ENCODE measurements around the gene ZFYVE28. TPM values are rescaled to one million over a fixed set of nuclear protein-coding genes. Genes with fewer than 3 reads are reported as not detected.

Gene ZFYVE28
- total RNA-seq, 1 donor from 2014 or later: 5.9 TPM

- H3K27me3 Mint-ChIP-seq: peaks cover 21% of the 10 kb centered on the region
- intact Hi-C loops (cut with micrococcal nuclease): no loop called here
Observed at GRCh38 chr4:2396781-2397368, 21.6 kb downstream of the ZFYVE28 start.

GRCh38 chr4:2395584-2395983, 22.9 kb downstream of the ZFYVE28 start:
- Mint-ChIP-seq H3K4me3 (no peak overlapping the region), H3K4me1 (peaks cover 32% of the 10 kb centered on the region), H3K9me3 (no peaks in the 10 kb centered on the region), H3K27ac (no peak overlapping the region), H3K27me3 (peaks cover 16% of the 10 kb centered on the region), H3K36me3 (ENCODE audit: low read depth) (no peaks in the 10 kb centered on the region)
- ATAC-seq (ENCODE audit: low read depth): no peak
- CTCF ChIA-PET: no interaction called here
- POLR2A ChIA-PET: no interaction called here
- DNase-seq: no peak
- intact Hi-C loops (cut with micrococcal nuclease): no loop called here
- TF ChIP-seq CTCF (IDR thresholded peaks at IDR 0.05): no peak

More at GRCh38 chr4:2396781-2397368, 21.6 kb downstream of the ZFYVE28 start:
- no peak for DNase-seq
- Mint-ChIP-seq H3K9me3 (no peaks in the 10 kb centered on the region), H3K4me1 (peaks cover 25% of the 10 kb centered on the region), H3K4me3 (no peak overlapping the region), H3K27ac (no peak overlapping the region), H3K36me3 (ENCODE audit: low read depth) (no peaks in the 10 kb centered on the region)
- POLR2A ChIA-PET: no interaction called here
- no peak for ATAC-seq (ENCODE audit: low read depth)
- TF ChIP-seq CTCF (IDR thresholded peaks at IDR 0.05): no peak
- CTCF ChIA-PET: no interaction called here

- no peak overlapping the region for H3K4me3 Mint-ChIP-seq
- H3K27me3 Mint-ChIP-seq: peaks cover 11% of the 10 kb centered on the region
- H3K27ac Mint-ChIP-seq: no peak overlapping the region
- no peaks in the 10 kb centered on the region for H3K36me3 Mint-ChIP-seq (ENCODE audit: low read depth)
- ChIA-PET POLR2A (no interaction called here), CTCF (no interaction called here)
- intact Hi-C loops (cut with micrococcal nuclease): no loop called here
- H3K4me1 Mint-ChIP-seq: peaks cover 32% of the 10 kb centered on the region
- ATAC-seq (ENCODE audit: low read depth) (no peak), DNase-seq (no peak)
- no peaks in the 10 kb centered on the region for H3K9me3 Mint-ChIP-seq
- TF ChIP-seq CTCF (IDR thresholded peaks at IDR 0.05): no peak
Observed at GRCh38 chr4:2395038-2395437, 23.4 kb downstream of the ZFYVE28 start.

- no peak for DNase-seq
- ATAC-seq (ENCODE audit: low read depth): no peak
- TF ChIP-seq CTCF (IDR thresholded peaks at IDR 0.05): no peak
- Mint-ChIP-seq H3K4me3 (no peak overlapping the region), H3K27me3 (peaks cover 11% of the 10 kb centered on the region), H3K36me3 (ENCODE audit: low read depth) (no peaks in the 10 kb centered on the region), H3K4me1 (peaks cover 32% of the 10 kb centered on the region), H3K9me3 (no peaks in the 10 kb centered on the region), H3K27ac (no peak overlapping the region)
- ChIA-PET POLR2A (interaction anchor here (0.6 to 3.4 kb wide), 2 partner anchors 18 to 392 kb away, joined by 4 to 22 read pairs; no protein-coding TSS in a partner anchor), CTCF (interaction anchor here (1.3 kb wide), 1 partner anchor 8 kb away, joined by 4 read pairs; no protein-coding TSS in a partner anchor)
- intact Hi-C loops (cut with micrococcal nuclease): loop anchor here (5.0 kb wide), 1 partner anchor 112 kb away; no protein-coding TSS in a partner anchor
Observed at GRCh38 chr4:2394528-2394927, 23.9 kb downstream of the ZFYVE28 start.

- Mint-ChIP-seq H3K9me3 (no peaks in the 10 kb centered on the region), H3K27ac (peak overlapping the region; percentile 73), H3K4me1 (peaks cover 32% of the 10 kb centered on the region), H3K27me3 (peaks cover 11% of the 10 kb centered on the region), H3K36me3 (ENCODE audit: low read depth) (no peaks in the 10 kb centered on the region), H3K4me3 (peak overlapping the region; percentile 81)
- no peak for TF ChIP-seq CTCF (IDR thresholded peaks at IDR 0.05)
- ChIA-PET CTCF (interaction anchor here (1.3 to 1.8 kb wide), 2 partner anchors 9 to 174 kb away, joined by 4 read pairs; no protein-coding TSS in a partner anchor), POLR2A (interaction anchor here (0.6 to 3.4 kb wide), 3 partner anchors 19 to 31 kb away, joined by 3 to 22 read pairs (median 6); no protein-coding TSS in a partner anchor)
- ATAC-seq (ENCODE audit: low read depth): peak; percentile 72
- no peak for DNase-seq
- intact Hi-C loops (cut with micrococcal nuclease): loop anchor here (5.0 kb wide), 1 partner anchor 111 kb away; no protein-coding TSS in a partner anchor
Observed at GRCh38 chr4:2393353-2394270, 24.8 kb downstream of the ZFYVE28 start.

All from activated B cell treated with CpG ODN at 0.5 μM for 24 hours (primary cell).